Liver (tissue), 9 donors: Measurements from ENCODE around the gene NPC2. TPM values are rescaled to one million over a fixed set of nuclear protein-coding genes. Genes with fewer than 3 reads are reported as not detected.

Experiments used
- DNase-seq: peaks from one replicate; pipeline ENCODE4 v3.0.0-alpha.2; 2017; ENCODE audit warnings: low spot score
- H3K27ac ChIP-seq, 2 donors: one replicate each; pipeline ENCODE4 v1.7.0; 2013; ENCODE audit warnings: inconsistent platforms in 2 of 2, low read length in 2 of 2, control low read depth in 1 of 2, low read depth in 1 of 2, mild to moderate bottlenecking in 1 of 2
- H3K27me3 ChIP-seq, 4 donors: one replicate each; pipeline versions ENCODE4 v1.6.1 to v1.7.0; 2013; ENCODE audit warnings: low read length in 3 of 4, inconsistent platforms in 1 of 4, mild to moderate bottlenecking in 1 of 4, moderate library complexity in 1 of 4; ENCODE audit not compliant: control insufficient read depth in 4 of 4, insufficient read depth in 4 of 4
- H3K36me3 ChIP-seq, 4 donors: one replicate each; pipeline versions ENCODE4 v1.6.1 to v1.7.0; 2013; ENCODE audit warnings: low read length in 3 of 4, mild to moderate bottlenecking in 3 of 4, low read depth in 1 of 4, moderate library complexity in 1 of 4; ENCODE audit not compliant: control insufficient read depth in 4 of 4, insufficient read depth in 3 of 4
- H3K4me1 ChIP-seq, 4 donors: one replicate each; pipeline versions ENCODE4 v1.6.1 to v1.7.0; 2013; ENCODE audit warnings: low read length in 3 of 4, mild to moderate bottlenecking in 3 of 4, moderate library complexity in 1 of 4; ENCODE audit not compliant: control insufficient read depth in 4 of 4, insufficient read depth in 4 of 4
- H3K4me3 ChIP-seq, 3 donors: one replicate each; pipeline versions ENCODE4 v1.6.1 to v1.7.0; 2013; ENCODE audit warnings: low read length in 3 of 3, control low read depth in 1 of 3, low read depth in 1 of 3, mild to moderate bottlenecking in 1 of 3
- H3K9ac ChIP-seq, 2 donors: one replicate each; pipeline ENCODE4 v1.7.0; 2013; ENCODE audit warnings: low read length in 2 of 2, mild to moderate bottlenecking in 2 of 2, moderate library complexity in 2 of 2, control low read depth in 1 of 2, low read depth in 1 of 2
- H3K9me3 ChIP-seq, 4 donors: one replicate each; pipeline versions ENCODE4 v1.6.1 to v1.7.0; 2013; ENCODE audit warnings: low read length in 3 of 4; ENCODE audit not compliant: control insufficient read depth in 4 of 4
- CTCF ChIP-seq: fragments of 150-350 bp; IDR thresholded peaks from 2 replicates; pipeline ENCODE4 v1.5.1; 2017; ENCODE audit warnings: improper control_type of control experiment, low read depth, low read length; ENCODE audit not compliant: missing input control
- EGR1 ChIP-seq, 2 donors: IDR thresholded peaks; 2 replicates each; pipeline ENCODE4 v1.6.1; 2016 to 2018; ENCODE audit warnings: antibody characterized with exemption in 2 of 2, low read depth in 2 of 2
- FOXA1 ChIP-seq: IDR thresholded peaks from 2 replicates; pipeline ENCODE4 v1.6.1; 2016; ENCODE audit warnings: antibody characterized with exemption
- FOXA2 ChIP-seq: IDR thresholded peaks from 2 replicates; pipeline ENCODE4 v1.6.1; 2016; ENCODE audit warnings: antibody characterized with exemption
- GABPA ChIP-seq, 2 donors: IDR thresholded peaks in 1 of 2; conservative IDR thresholded peaks in 1 of 2; 2 replicates each; pipeline ENCODE4 v1.6.1; 2016; ENCODE audit warnings: antibody characterized with exemption in 2 of 2, mild to moderate bottlenecking in 1 of 2, moderate library complexity in 1 of 2
- HNF4A ChIP-seq, 2 donors: conservative IDR thresholded peaks; 2 replicates each; pipeline ENCODE4 v1.6.1; 2016; ENCODE audit warnings: antibody characterized with exemption in 2 of 2, mild to moderate bottlenecking in 2 of 2
- HNF4G ChIP-seq: IDR thresholded peaks from 2 replicates; pipeline ENCODE4 v1.6.1; 2016; ENCODE audit warnings: antibody characterized with exemption
- JUND ChIP-seq, 2 donors: IDR thresholded peaks; 2 replicates each; pipeline ENCODE4 v1.6.1; 2016; ENCODE audit warnings: antibody characterized with exemption in 2 of 2
- MAX ChIP-seq: IDR thresholded peaks from 2 replicates; pipeline ENCODE4 v1.6.1; 2016; ENCODE audit warnings: antibody characterized with exemption
- NR2F2 ChIP-seq: IDR thresholded peaks from 2 replicates; pipeline ENCODE4 v1.6.1; 2016; ENCODE audit warnings: antibody characterized with exemption
- RAD21 ChIP-seq, 2 donors: IDR thresholded peaks; 2 replicates each; pipeline ENCODE4 v1.6.1; 2016; ENCODE audit warnings: antibody characterized with exemption in 2 of 2, mild to moderate bottlenecking in 2 of 2
- RXRA ChIP-seq, 2 donors: IDR thresholded peaks; 2 replicates each; pipeline ENCODE4 v1.6.1; 2017 to 2018; ENCODE audit warnings: antibody characterized with exemption in 2 of 2, mild to moderate bottlenecking in 1 of 2
- SP1 ChIP-seq: IDR thresholded peaks from 2 replicates; pipeline ENCODE4 v1.6.1; 2018; ENCODE audit warnings: antibody characterized with exemption, mild to moderate bottlenecking
- TAF1 ChIP-seq: conservative IDR thresholded peaks from 2 replicates; pipeline ENCODE4 v1.6.1; 2016; ENCODE audit warnings: antibody characterized with exemption, mild to moderate bottlenecking
- YY1 ChIP-seq: IDR thresholded peaks from 2 replicates; pipeline ENCODE4 v1.6.1; 2016; ENCODE audit warnings: antibody characterized with exemption, mild to moderate bottlenecking
- polyA plus RNA-seq, 2 donors: library from polyadenylated mRNA; stranded (reverse) in 1 of 2; unstranded in 1 of 2; fragments of 200-250 nt in 1 of 2; fragments of >200 nt in 1 of 2; fragmentation: Nextera tagmentation in 1 of 2; extraction: Ambion mirVana in 1 of 2; gene quantifications; one replicate each; pipeline versions ENCODE4 v1.2.1 to v1.2.3, GENCODE V29; 2013 to 2015
- total RNA-seq, 2 donors: library from RNA; depleted of rRNA; stranded (reverse); fragments of >200 nt; gene quantifications; one replicate each; pipeline ENCODE4 v1.2.3, GENCODE V29; 2014
- TF ChIP-seq, protein P1 (sequence below): IDR thresholded peaks from 2 replicates; pipeline ENCODE4 v1.6.1; 2016; ENCODE audit warnings: antibody characterized with exemption
- TF ChIP-seq, protein P2 (sequence below): IDR thresholded peaks from 2 replicates; pipeline ENCODE4 v1.6.1; 2016; ENCODE audit warnings: antibody characterized with exemption
- TF ChIP-seq, protein P3 (sequence below): IDR thresholded peaks from 2 replicates; pipeline ENCODE4 v1.6.1; 2016; ENCODE audit warnings: antibody characterized with exemption, mild to moderate bottlenecking
- donor health status: healthy.
- donor health status: healthy.
- donor health status: healthy.
- donor health status: healthy.
- donor health status: healthy.

Gene NPC2
- total and polyA plus RNA-seq, 4 donors, result 69.7 to 133 (median 105) TPM

GRCh38 chr14:74488786-74489397 is 4.2 kb downstream of the NPC2 start:
- Histone ChIP-seq H3K4me1 (peaks cover 0 to 9% (median 7%) of the 10 kb centered on the region in 4 donors), H3K36me3 (peaks cover 0 to 6% (median 2%) of the 10 kb centered on the region in 4 donors), H3K27me3 (no peaks in the 10 kb centered on the region), H3K9me3 (no peaks in the 10 kb centered on the region), H3K9ac (no peak overlapping the region), H3K4me3 (no peak overlapping the region), H3K27ac (no peak overlapping the region)
- no peak for DNase-seq
- TF ChIP-seq TAF1 (no peak), FOXA1 (no peak), NR2F2 (no peak), RAD21 (IDR thresholded peaks at IDR 0.05) (no peak), SP1 (no peak), MAX (no peak), YY1 (no peak), HNF4G (no peak), FOXA2 (no peak), HNF4A (conservative IDR thresholded peaks at IDR 0.05) (no peak), JUND (IDR thresholded peaks at IDR 0.05) (no peak), EGR1 (IDR thresholded peaks at IDR 0.05; ENCODE audit: low read depth in 2 of 2) (no peak), GABPA (IDR thresholded peaks at IDR 0.05 in 1 of 2, conservative IDR thresholded peaks at IDR 0.05 in 1 of 2) (no peak), CTCF (no peak), RXRA (IDR thresholded peaks at IDR 0.05) (no peak)
- TF ChIP-seq, protein P1, sequence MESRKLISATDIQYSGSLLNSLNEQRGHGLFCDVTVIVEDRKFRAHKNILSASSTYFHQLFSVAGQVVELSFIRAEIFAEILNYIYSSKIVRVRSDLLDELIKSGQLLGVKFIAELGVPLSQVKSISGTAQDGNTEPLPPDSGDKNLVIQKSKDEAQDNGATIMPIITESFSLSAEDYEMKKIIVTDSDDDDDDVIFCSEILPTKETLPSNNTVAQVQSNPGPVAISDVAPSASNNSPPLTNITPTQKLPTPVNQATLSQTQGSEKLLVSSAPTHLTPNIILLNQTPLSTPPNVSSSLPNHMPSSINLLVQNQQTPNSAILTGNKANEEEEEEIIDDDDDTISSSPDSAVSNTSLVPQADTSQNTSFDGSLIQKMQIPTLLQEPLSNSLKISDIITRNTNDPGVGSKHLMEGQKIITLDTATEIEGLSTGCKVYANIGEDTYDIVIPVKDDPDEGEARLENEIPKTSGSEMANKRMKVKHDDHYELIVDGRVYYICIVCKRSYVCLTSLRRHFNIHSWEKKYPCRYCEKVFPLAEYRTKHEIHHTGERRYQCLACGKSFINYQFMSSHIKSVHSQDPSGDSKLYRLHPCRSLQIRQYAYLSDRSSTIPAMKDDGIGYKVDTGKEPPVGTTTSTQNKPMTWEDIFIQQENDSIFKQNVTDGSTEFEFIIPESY, result no peak
- TF ChIP-seq, protein P2, sequence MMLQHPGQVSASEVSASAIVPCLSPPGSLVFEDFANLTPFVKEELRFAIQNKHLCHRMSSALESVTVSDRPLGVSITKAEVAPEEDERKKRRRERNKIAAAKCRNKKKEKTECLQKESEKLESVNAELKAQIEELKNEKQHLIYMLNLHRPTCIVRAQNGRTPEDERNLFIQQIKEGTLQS, result no peak
- TF ChIP-seq, protein P3, sequence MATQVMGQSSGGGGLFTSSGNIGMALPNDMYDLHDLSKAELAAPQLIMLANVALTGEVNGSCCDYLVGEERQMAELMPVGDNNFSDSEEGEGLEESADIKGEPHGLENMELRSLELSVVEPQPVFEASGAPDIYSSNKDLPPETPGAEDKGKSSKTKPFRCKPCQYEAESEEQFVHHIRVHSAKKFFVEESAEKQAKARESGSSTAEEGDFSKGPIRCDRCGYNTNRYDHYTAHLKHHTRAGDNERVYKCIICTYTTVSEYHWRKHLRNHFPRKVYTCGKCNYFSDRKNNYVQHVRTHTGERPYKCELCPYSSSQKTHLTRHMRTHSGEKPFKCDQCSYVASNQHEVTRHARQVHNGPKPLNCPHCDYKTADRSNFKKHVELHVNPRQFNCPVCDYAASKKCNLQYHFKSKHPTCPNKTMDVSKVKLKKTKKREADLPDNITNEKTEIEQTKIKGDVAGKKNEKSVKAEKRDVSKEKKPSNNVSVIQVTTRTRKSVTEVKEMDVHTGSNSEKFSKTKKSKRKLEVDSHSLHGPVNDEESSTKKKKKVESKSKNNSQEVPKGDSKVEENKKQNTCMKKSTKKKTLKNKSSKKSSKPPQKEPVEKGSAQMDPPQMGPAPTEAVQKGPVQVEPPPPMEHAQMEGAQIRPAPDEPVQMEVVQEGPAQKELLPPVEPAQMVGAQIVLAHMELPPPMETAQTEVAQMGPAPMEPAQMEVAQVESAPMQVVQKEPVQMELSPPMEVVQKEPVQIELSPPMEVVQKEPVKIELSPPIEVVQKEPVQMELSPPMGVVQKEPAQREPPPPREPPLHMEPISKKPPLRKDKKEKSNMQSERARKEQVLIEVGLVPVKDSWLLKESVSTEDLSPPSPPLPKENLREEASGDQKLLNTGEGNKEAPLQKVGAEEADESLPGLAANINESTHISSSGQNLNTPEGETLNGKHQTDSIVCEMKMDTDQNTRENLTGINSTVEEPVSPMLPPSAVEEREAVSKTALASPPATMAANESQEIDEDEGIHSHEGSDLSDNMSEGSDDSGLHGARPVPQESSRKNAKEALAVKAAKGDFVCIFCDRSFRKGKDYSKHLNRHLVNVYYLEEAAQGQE, result no peak
